Neural progenitor cell (in vitro differentiated cells): Measurements from ENCODE around the gene SNX22. TPM values are rescaled to one million over a fixed set of nuclear protein-coding genes. Genes with fewer than 3 reads are reported as not detected.
A peak's percentile ranks its signal among the peaks of the same experiment; 100 is the strongest.

Source experiments
- DNase-seq: peaks from one replicate; pipeline ENCODE4 v3.0.0-alpha.2; 2016; ENCODE audit warnings: low spot score
- H2AFZ ChIP-seq: fragments of 200-600 bp; sonication (generic); replicated peaks from 2 replicates; pipeline ENCODE4 v1.6.1; 2016; ENCODE audit warnings: antibody characterized with exemption
- H3F3A ChIP-seq: fragments of 200-600 bp; sonication (generic); 2 replicates; pipeline ENCODE4 v1.6.1; 2016; ENCODE audit warnings: antibody characterized with exemption, low read depth
- H3K27ac ChIP-seq: fragments of 200-600 bp; sonication (generic); 2 replicates; pipeline ENCODE4 v1.5.1; 2016; ENCODE audit warnings: mild to moderate bottlenecking
- H3K27me3 ChIP-seq: fragments of 200-600 bp; sonication (generic); 2 replicates; pipeline ENCODE4 v1.6.1; 2016; ENCODE audit warnings: mild to moderate bottlenecking, moderate library complexity
- H3K36me3 ChIP-seq: fragments of 200-600 bp; sonication (generic); 2 replicates; pipeline ENCODE4 v1.5.1; 2016
- H3K4me1 ChIP-seq: fragments of 200-600 bp; sonication (generic); 2 replicates; pipeline ENCODE4 v1.6.1; 2016; ENCODE audit warnings: mixed run types
- H3K4me2 ChIP-seq: fragments of 200-600 bp; sonication (generic); 2 replicates; pipeline ENCODE4 v1.6.1; 2016
- H3K4me3 ChIP-seq: fragments of 200-600 bp; sonication (generic); 2 replicates; pipeline ENCODE4 v1.5.1; 2016
- H3K79me2 ChIP-seq: fragments of 200-600 bp; sonication (generic); 2 replicates; pipeline ENCODE4 v1.6.1; 2016; ENCODE audit warnings: low read depth
- H3K9ac ChIP-seq: fragments of 200-600 bp; sonication (generic); 2 replicates; pipeline ENCODE4 v1.6.1; 2016
- H3K9me3 ChIP-seq: fragments of 200-600 bp; sonication (generic); 2 replicates; pipeline ENCODE4 v1.5.1; 2016; ENCODE audit warnings: low read depth
- H4K20me1 ChIP-seq: fragments of 200-600 bp; sonication (generic); 2 replicates; pipeline ENCODE4 v1.6.1; 2016; ENCODE audit warnings: low read depth
- H3K27ac Mint-ChIP-seq: 3 replicates; pipeline ENCODE4 v1.8.0; 2021; ENCODE audit warnings: mixed read lengths
- H3K27me3 Mint-ChIP-seq: 2 replicates; pipeline ENCODE4 v1.8.0; 2022; ENCODE audit warnings: low read depth, mild to moderate bottlenecking, inconsistent platforms, moderate library complexity, mixed read lengths; ENCODE audit not compliant: insufficient read depth
- H3K36me3 Mint-ChIP-seq: 3 replicates; pipeline ENCODE4 v1.8.0; 2021; ENCODE audit warnings: mixed read lengths
- H3K4me1 Mint-ChIP-seq: 3 replicates; pipeline ENCODE4 v1.8.0; 2021; ENCODE audit warnings: mixed read lengths
- H3K4me3 Mint-ChIP-seq: 3 replicates; pipeline ENCODE4 v1.8.0; 2021; ENCODE audit warnings: mild to moderate bottlenecking, moderate library complexity, mixed read lengths
- H3K9me3 Mint-ChIP-seq: 3 replicates; pipeline ENCODE4 v1.8.0; 2020; ENCODE audit warnings: mixed read lengths
- EZH2 ChIP-seq: fragments of 200-600 bp; sonication (generic); IDR thresholded peaks from 2 replicates; pipeline ENCODE4 v1.6.1; 2017; ENCODE audit warnings: antibody characterized with exemption, mild to moderate bottlenecking, moderate library complexity
- EZH2phosphoT487 ChIP-seq: fragments of 200-600 bp; sonication (generic); IDR thresholded peaks from 2 replicates; pipeline ENCODE4 v1.6.1; 2017; ENCODE audit warnings: antibody characterized with exemption
- total RNA-seq: library from RNA; depleted of rRNA; stranded (reverse); fragments of >200 nt; gene quantifications from 2 replicates; pipeline ENCODE4 v1.2.3, GENCODE V29; 2015; ENCODE audit warnings: low replicate concordance
- TF ChIP-seq, protein P1 (sequence below): fragments of 200-600 bp; sonication (generic); IDR thresholded peaks from 2 replicates; pipeline ENCODE4 v1.5.1; 2017; ENCODE audit warnings: antibody characterized with exemption, mild to moderate bottlenecking

Gene SNX22
- 4.0 and 6.4 TPM in 2 replicates for total RNA-seq

DNA sequence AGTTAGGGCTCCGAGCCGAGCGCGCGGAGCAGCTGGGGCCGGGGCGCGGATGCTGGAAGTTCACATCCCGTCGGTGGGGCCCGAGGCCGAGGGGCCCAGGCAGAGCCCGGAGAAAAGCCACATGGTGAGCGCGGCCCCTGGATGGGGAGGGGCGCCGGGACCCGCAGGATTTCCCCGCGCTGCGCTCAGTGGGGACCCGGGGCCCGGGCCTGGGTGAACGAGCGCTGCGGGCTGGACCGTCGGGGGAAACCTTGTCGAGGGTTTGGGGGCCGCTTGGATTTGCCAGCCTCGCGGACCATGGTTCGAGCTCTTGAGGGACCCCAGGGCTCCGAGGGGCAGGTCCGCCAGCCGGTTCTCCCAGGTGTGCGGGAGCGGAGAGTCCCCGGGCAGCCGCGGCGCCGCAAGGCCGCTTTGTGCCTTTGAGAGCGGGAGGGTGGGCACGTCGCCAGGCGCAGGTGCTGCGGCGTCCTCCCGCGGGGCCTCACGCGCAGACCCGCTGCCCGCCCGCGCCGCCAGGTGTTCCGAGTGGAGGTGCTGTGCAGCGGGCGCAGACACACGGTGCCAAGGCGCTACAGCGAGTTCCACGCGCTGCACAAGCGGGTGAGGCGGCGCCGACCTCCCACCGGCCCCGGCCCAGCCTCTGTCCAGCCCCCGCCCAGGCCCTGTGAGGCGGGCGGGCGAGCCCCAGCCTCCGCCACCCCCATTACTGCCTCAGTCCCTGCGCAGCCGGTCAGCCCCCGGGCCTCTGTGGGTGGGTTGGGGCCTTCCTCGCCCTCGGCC lies at the start of gene SNX22:
SNX22 (plus strand) TSS at position 5 of the 780 bp plus-strand sequence; CDS start at position 50, 45 bp downstream.
- no peaks in the 10 kb centered on the region for H3K79me2 ChIP-seq
- no peak within 1 kb of the TSS for H3K27ac Mint-ChIP-seq
- H3K4me3 Mint-ChIP-seq: peak within 1 kb of the TSS; percentile 84
- peak; percentile 56 for DNase-seq
- peak within 1 kb of the TSS; percentile 92 for H2AFZ ChIP-seq
- H3K36me3 Mint-ChIP-seq: peaks cover 9% of the 10 kb centered on the region
- H3K4me3 ChIP-seq: peak within 1 kb of the TSS; percentile 58
- H3K9me3 ChIP-seq: no peaks in the 10 kb centered on the region
- peaks cover 7% of the 10 kb centered on the region for H3K4me1 Mint-ChIP-seq
- H3F3A ChIP-seq: peaks cover 18% of the 10 kb centered on the region
- H3K9ac ChIP-seq: no peak within 1 kb of the TSS
- no peaks in the 10 kb centered on the region for H3K9me3 Mint-ChIP-seq
- H3K27me3 Mint-ChIP-seq: peaks cover 15% of the 10 kb centered on the region
- H4K20me1 ChIP-seq: peaks cover 9% of the 10 kb centered on the region
- peaks cover 32% of the 10 kb centered on the region for H3K27me3 ChIP-seq
- H3K4me1 ChIP-seq: peaks cover 14% of the 10 kb centered on the region
- TF ChIP-seq EZH2phosphoT487 (peak; percentile 50), EZH2 (peak; percentile 87)
- TF ChIP-seq, protein P1, sequence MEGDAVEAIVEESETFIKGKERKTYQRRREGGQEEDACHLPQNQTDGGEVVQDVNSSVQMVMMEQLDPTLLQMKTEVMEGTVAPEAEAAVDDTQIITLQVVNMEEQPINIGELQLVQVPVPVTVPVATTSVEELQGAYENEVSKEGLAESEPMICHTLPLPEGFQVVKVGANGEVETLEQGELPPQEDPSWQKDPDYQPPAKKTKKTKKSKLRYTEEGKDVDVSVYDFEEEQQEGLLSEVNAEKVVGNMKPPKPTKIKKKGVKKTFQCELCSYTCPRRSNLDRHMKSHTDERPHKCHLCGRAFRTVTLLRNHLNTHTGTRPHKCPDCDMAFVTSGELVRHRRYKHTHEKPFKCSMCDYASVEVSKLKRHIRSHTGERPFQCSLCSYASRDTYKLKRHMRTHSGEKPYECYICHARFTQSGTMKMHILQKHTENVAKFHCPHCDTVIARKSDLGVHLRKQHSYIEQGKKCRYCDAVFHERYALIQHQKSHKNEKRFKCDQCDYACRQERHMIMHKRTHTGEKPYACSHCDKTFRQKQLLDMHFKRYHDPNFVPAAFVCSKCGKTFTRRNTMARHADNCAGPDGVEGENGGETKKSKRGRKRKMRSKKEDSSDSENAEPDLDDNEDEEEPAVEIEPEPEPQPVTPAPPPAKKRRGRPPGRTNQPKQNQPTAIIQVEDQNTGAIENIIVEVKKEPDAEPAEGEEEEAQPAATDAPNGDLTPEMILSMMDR: no peak
- no peaks in the 10 kb centered on the region for H3K36me3 ChIP-seq
- H3K27ac ChIP-seq: no peak within 1 kb of the TSS
- H3K4me2 ChIP-seq: peak within 1 kb of the TSS; percentile 86

DNA sequence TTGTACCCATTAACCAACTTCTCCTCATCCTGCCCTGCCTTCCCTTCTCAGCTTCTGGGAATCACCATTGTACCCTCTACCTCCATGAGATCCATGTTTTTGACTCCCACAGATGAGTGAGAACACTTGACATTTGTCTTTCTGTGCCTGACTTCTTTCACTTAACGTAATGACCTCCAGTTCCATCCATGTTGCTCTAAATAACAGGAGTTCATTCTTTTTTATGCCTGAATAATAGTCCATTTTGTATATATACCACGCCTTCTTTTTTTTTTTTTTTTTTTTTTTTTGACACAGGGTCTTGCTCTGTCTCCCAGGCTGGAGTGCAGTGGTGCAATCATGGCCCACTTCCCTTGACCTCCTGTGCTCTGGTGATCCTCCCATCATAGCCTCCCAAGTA lies 49.0 kb upstream of the SNX22 start:
- H3K4me3 ChIP-seq: no peak overlapping the region
- TF ChIP-seq EZH2phosphoT487 (no peak), EZH2 (no peak)
- TF ChIP-seq, protein P1: no peak
- no peaks in the 10 kb centered on the region for H3K27me3 ChIP-seq
- H3K4me2 ChIP-seq: no peak overlapping the region
- H3K4me1 ChIP-seq: peaks cover 6% of the 10 kb centered on the region
- peaks cover 49% of the 10 kb centered on the region for H4K20me1 ChIP-seq
- peaks cover 3% of the 10 kb centered on the region for H3K9me3 Mint-ChIP-seq
- no peaks in the 10 kb centered on the region for H3K36me3 ChIP-seq
- no peaks in the 10 kb centered on the region for H3K27me3 Mint-ChIP-seq
- H2AFZ ChIP-seq: no peak overlapping the region
- H3K9me3 ChIP-seq: no peaks in the 10 kb centered on the region
- DNase-seq: no peak
- H3K4me3 Mint-ChIP-seq: no peak overlapping the region
- no peak overlapping the region for H3K27ac ChIP-seq
- H3K4me1 Mint-ChIP-seq: peaks cover 8% of the 10 kb centered on the region
- no peak overlapping the region for H3K27ac Mint-ChIP-seq
- no peak overlapping the region for H3K9ac ChIP-seq
- H3F3A ChIP-seq: no peaks in the 10 kb centered on the region
- H3K79me2 ChIP-seq: peaks cover 99% of the 10 kb centered on the region
- peaks cover 5% of the 10 kb centered on the region for H3K36me3 Mint-ChIP-seq

DNA sequence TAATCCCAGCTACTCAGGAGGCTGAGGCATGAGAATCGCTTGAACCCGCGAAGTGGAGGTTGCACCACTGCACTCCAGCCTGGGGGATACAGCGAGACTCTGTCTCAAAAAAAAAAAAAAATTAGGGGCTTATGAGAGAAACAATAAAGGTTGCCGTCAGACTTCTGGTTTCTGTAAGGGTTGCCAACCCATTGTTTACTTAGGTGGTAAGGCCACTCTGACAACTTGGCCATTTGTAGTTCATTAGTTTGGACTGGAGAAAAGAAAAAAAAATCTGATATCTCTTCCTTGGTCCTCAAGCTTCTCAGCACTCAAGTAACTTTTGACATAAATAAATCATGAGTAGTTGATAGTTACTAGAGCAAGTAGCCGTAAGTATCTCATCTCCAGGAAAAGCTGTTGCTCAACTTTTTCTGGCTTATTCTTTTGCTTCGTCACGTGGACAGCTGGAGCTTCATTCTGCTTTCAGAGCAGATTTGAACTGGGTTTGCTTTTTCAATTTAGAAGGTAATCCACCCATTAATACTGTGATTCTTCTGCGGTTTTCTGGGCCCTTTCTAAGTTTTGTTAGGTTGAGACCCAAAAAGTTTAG lies 46.3 kb upstream of the SNX22 start:
- H3K4me3 ChIP-seq: no peak overlapping the region
- H3K4me2 ChIP-seq: no peak overlapping the region
- Mint-ChIP-seq H3K27me3 (no peaks in the 10 kb centered on the region), H3K36me3 (peaks cover 5% of the 10 kb centered on the region), H3K9me3 (peaks cover 3% of the 10 kb centered on the region), H3K4me1 (no peaks in the 10 kb centered on the region), H3K27ac (no peak overlapping the region), H3K4me3 (no peak overlapping the region)
- no peak overlapping the region for H3K9ac ChIP-seq
- no peak for DNase-seq
- H3K27ac ChIP-seq: no peak overlapping the region
- H3K4me1 ChIP-seq: no peaks in the 10 kb centered on the region
- no peaks in the 10 kb centered on the region for H3K9me3 ChIP-seq
- H3K79me2 ChIP-seq: peaks cover 99% of the 10 kb centered on the region
- H2AFZ ChIP-seq: no peak overlapping the region
- TF ChIP-seq EZH2phosphoT487 (no peak), EZH2 (no peak)
- TF ChIP-seq, protein P1: no peak
- no peaks in the 10 kb centered on the region for H3K27me3 ChIP-seq
- H4K20me1 ChIP-seq: peaks cover 36% of the 10 kb centered on the region
- no peaks in the 10 kb centered on the region for H3F3A ChIP-seq
- no peaks in the 10 kb centered on the region for H3K36me3 ChIP-seq
